SK-N-SH (cell line): Measurements from ENCODE around the gene MUTYH. TPM values are rescaled to one million over a fixed set of nuclear protein-coding genes. Genes with fewer than 3 reads are reported as not detected.

Experiments
- CTCF ChIA-PET: fragments of 300-600, 350-600 bp; formaldehyde crosslinking; extraction: SDS; loops from one replicate; lab custom pipeline; 2021; lab: Yijun Ruan, JAX
- POLR2A ChIA-PET: fragments of 350-600 bp; sonication (Branson Sonifier 250); formaldehyde crosslinking; extraction: SDS; loops from one replicate; lab custom pipeline; 2020; ENCODE audit warnings: antibody characterized with exemption, inconsistent platforms; lab: Yijun Ruan, JAX
- DNase-seq: peaks from one replicate; pipeline ENCODE4 v3.0.0; 2012
- H2AFZ ChIP-seq: fragments of 200-600 bp; sonication (generic); 2 replicates; pipeline ENCODE4 v1.8.1; 2016; ENCODE audit warnings: antibody characterized with exemption, mild to moderate bottlenecking, low read depth
- H3F3A ChIP-seq: fragments of 200-600 bp; sonication (generic); replicated peaks from 2 replicates; pipeline ENCODE3; 2016; ENCODE audit warnings: antibody characterized with exemption, mild to moderate bottlenecking; ENCODE audit not compliant: insufficient read depth
- H3K27ac ChIP-seq, 2 experiments: fragments of 200-500 bp in 1 of 2; fragments of 200-600 bp in 1 of 2; sonication (Bioruptor generic) in 1 of 2; sonication (generic), shearing (Covaris generic) in 1 of 2; 2 replicates each; pipeline versions ENCODE4 v1.5.1 to v1.6.1; 2014 to 2016; ENCODE audit warnings: low read depth in 2 of 2, inconsistent platforms in 1 of 2, low read length in 1 of 2, mild to moderate bottlenecking in 1 of 2, mixed read lengths in 1 of 2
- H3K27me3 ChIP-seq: fragments of 200-600 bp; sonication (generic), shearing (Covaris generic); 2 replicates; pipeline ENCODE4 v1.6.1; 2016; ENCODE audit warnings: mixed run types; ENCODE audit not compliant: insufficient read depth
- H3K36me3 ChIP-seq, 2 experiments: fragments of 200-500 bp in 1 of 2; fragments of 200-600 bp in 1 of 2; sonication (Bioruptor generic) in 1 of 2; sonication (generic) in 1 of 2; replicated peaks in 1 of 2; 2 replicates each; pipeline versions ENCODE3 to v1.5.1; 2014 to 2016; ENCODE audit warnings: low read length in 1 of 2, mild to moderate bottlenecking in 1 of 2; ENCODE audit not compliant: insufficient read depth in 2 of 2, control insufficient read depth in 1 of 2
- H3K4me1 ChIP-seq, 2 experiments: fragments of 200-500 bp in 1 of 2; fragments of 200-600 bp in 1 of 2; sonication (Bioruptor generic) in 1 of 2; sonication (generic), shearing (Covaris generic) in 1 of 2; 2 replicates each; pipeline versions ENCODE4 v1.5.1 to v1.6.1; 2014 to 2016; ENCODE audit warnings: low read depth in 1 of 2, low read length in 1 of 2, mixed run types in 1 of 2; ENCODE audit not compliant: insufficient read depth in 2 of 2, control insufficient read depth in 1 of 2
- H3K4me2 ChIP-seq: fragments of 200-600 bp; sonication (generic), shearing (Covaris generic); 2 replicates; pipeline ENCODE4 v1.6.1; 2017; ENCODE audit warnings: mixed run types
- H3K4me3 ChIP-seq, 2 experiments: fragments of 200-500 bp in 1 of 2; fragments of 200-600 bp in 1 of 2; sonication (Bioruptor generic) in 1 of 2; sonication (generic), shearing (Covaris generic) in 1 of 2; 2 replicates each; pipeline versions ENCODE4 v1.5.1 to v1.8.1; 2014 to 2016; ENCODE audit warnings: low read depth in 2 of 2, inconsistent platforms in 1 of 2, low read length in 1 of 2, mild to moderate bottlenecking in 1 of 2, mixed read lengths in 1 of 2, moderate library complexity in 1 of 2
- H3K79me2 ChIP-seq: fragments of 200-600 bp; sonication (generic); 2 replicates; pipeline ENCODE4 v1.8.1; 2017; ENCODE audit warnings: mild to moderate bottlenecking; ENCODE audit not compliant: insufficient read depth
- H3K9ac ChIP-seq: fragments of 200-600 bp; sonication (generic); 2 replicates; pipeline ENCODE4 v1.6.1; 2017; ENCODE audit warnings: mixed run types
- H3K9me2 ChIP-seq: fragments of 200-600 bp; sonication (generic); 2 replicates; pipeline ENCODE4 v1.6.1; 2017; ENCODE audit warnings: mixed run types
- H3K9me3 ChIP-seq: fragments of 200-600 bp; sonication (generic); 2 replicates; pipeline ENCODE4 v1.6.1; 2017; ENCODE audit warnings: mixed run types, mild to moderate bottlenecking, moderate library complexity
- H4K20me1 ChIP-seq: fragments of 200-600 bp; sonication (generic); 2 replicates; pipeline ENCODE4 v1.6.1; 2017; ENCODE audit warnings: mild to moderate bottlenecking, mixed run types; ENCODE audit not compliant: insufficient read depth
- CHD2 ChIP-seq: fragments of 150-350 bp; IDR thresholded peaks from 2 replicates; pipeline ENCODE4 v1.6.1; 2018; ENCODE audit warnings: low read length; ENCODE audit not compliant: partially characterized antibody
- EP300 ChIP-seq, 2 experiments: IDR thresholded peaks; 2 replicates each; pipeline versions ENCODE4 v1.4.0 to v1.6.1; 2012; ENCODE audit warnings: borderline replicate concordance in 1 of 2, low read depth in 1 of 2, low read length in 1 of 2
- FOSL2 ChIP-seq: IDR thresholded peaks from 2 replicates; pipeline ENCODE4 v1.4.0; 2012; ENCODE audit warnings: low read depth, mild to moderate bottlenecking, moderate library complexity, borderline replicate concordance
- FOXJ3 ChIP-seq: sonication (generic); formaldehyde crosslinking; IDR thresholded peaks from 2 replicates; pipeline ENCODE4 v1.5.1; 2020; ENCODE audit warnings: mild to moderate bottlenecking, missing genetic modification reagents
- GATA2 ChIP-seq: sonication (generic); formaldehyde crosslinking; IDR thresholded peaks from 2 replicates; pipeline ENCODE4 v1.5.0; 2020; ENCODE audit warnings: mild to moderate bottlenecking, missing genetic modification reagents
- MAX ChIP-seq: IDR thresholded peaks from 2 replicates; pipeline ENCODE4 v1.4.0; 2012; ENCODE audit warnings: low read depth
- MXI1 ChIP-seq: IDR thresholded peaks from 2 replicates; pipeline ENCODE4 v1.6.1; 2012; ENCODE audit warnings: mild to moderate bottlenecking, low read depth, low read length, improper control_type of control experiment
- NFIC ChIP-seq: IDR thresholded peaks from 2 replicates; pipeline ENCODE4 v1.4.0; 2012; ENCODE audit warnings: borderline replicate concordance
- PBX3 ChIP-seq: IDR thresholded peaks from 2 replicates; pipeline ENCODE4; 2012
- POLR2AphosphoS5 ChIP-seq: IDR thresholded peaks from 2 replicates; pipeline ENCODE4 v1.6.1; 2012; ENCODE audit warnings: low read depth, low read length
- RAD21 ChIP-seq: IDR thresholded peaks from 2 replicates; pipeline ENCODE4 v1.6.1; 2012; ENCODE audit warnings: mild to moderate bottlenecking, low read length
- RFX5 ChIP-seq: IDR thresholded peaks from 2 replicates; pipeline ENCODE4 v1.6.1; 2012; ENCODE audit warnings: mild to moderate bottlenecking, improper control_type of control experiment, low read length
- TAF1 ChIP-seq: IDR thresholded peaks from 2 replicates; pipeline ENCODE4 v1.6.1; 2012; ENCODE audit warnings: low read depth, mild to moderate bottlenecking, low read length, moderate library complexity, borderline replicate concordance
- YY1 ChIP-seq: IDR thresholded peaks from 2 replicates; pipeline ENCODE4 v1.4.0; 2012; ENCODE audit warnings: low read depth, mild to moderate bottlenecking
- WGBS: methylation state at CpG from one replicate; pipeline ENCODE4 v1.1.6; 2017; ENCODE audit warnings: low lambda C conversion rate; 5-methylcytosine and 5-hydroxymethylcytosine counted together
- polyA plus RNA-seq, 3 experiments: library from polyadenylated mRNA; depleted of rRNA; stranded (reverse); fragments of >200 nt; gene quantifications; 2 replicates each; pipeline ENCODE4 v1.2.3, GENCODE V29; 2012
- TF ChIP-seq, protein P1 (sequence below): fragments of 150-350 bp; IDR thresholded peaks from 2 replicates; pipeline ENCODE4 v1.6.1; 2017; ENCODE audit warnings: antibody characterized with exemption, low read length, low read depth, borderline replicate concordance
- TF ChIP-seq, protein P2 (sequence below): IDR thresholded peaks from 2 replicates; pipeline ENCODE4 v1.4.0; 2012; ENCODE audit warnings: low read depth, borderline replicate concordance
- TF ChIP-seq, protein P3 (sequence below): fragments of 200-600 bp; sonication (generic); IDR thresholded peaks from 2 replicates; pipeline ENCODE4 v1.6.1; 2017; ENCODE audit warnings: antibody characterized with exemption, mild to moderate bottlenecking, moderate library complexity

MUTYH gene
- polyA plus RNA-seq, 1 of the 3 experiments (the other 2 are of a cell fraction) = 23.3 TPM

DNA sequence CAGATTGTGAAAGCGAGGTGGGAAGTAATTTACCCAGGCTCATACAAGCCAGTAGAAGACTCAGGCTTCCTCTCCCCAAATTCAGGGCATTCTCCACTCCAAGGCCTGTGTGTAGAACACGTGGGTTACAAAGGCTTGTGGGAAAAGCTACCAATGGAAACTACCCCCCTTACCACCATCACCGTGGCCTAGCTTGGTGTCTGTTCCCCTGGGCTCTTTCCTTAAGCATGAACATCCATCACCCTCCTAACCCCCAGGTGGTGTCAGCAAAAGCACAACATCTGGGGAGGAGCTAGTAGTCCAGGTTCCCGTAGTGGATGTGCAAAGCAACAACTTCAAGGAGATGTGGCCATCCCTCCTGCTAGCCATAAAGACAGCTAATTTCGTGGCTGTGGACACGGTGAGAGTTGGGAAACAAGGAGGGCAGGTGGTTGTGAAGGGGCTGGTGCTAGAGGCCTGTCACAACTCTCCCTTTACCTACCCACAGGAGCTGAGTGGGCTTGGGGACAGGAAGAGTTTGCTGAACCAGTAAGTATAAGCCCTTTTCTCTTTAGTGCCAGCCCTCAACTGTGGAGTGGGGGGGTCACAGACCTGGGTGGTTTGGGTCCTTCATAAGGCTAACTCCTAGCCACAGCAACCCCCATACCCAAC is 701 bp upstream of the MUTYH start:
- 25% methylated on average over 6 of the region's 6 CpGs for WGBS
- POLR2A ChIA-PET = interaction anchor here (1.1 to 3.0 kb wide), 9 partner anchors 9 to 566 kb away, joined by 3 to 38 read pairs (median 12); partner anchors contain the start of genes CCDC163, HECTD3, HPDL and MMACHC
- H3K27me3 ChIP-seq = no peaks in the 10 kb centered on the region
- DNase-seq = peak; percentile 39
- H3K9ac ChIP-seq = peak overlapping the region; percentile 94
- H3K36me3 ChIP-seq = peaks cover 14 to 36% of the 10 kb centered on the region in 2 experiments
- CTCF ChIA-PET = interaction anchor here (0.9 to 5.7 kb wide), 10 partner anchors 9 to 327 kb away, joined by 3 to 38 read pairs (median 6); partner anchors contain the start of gene TESK2
- H3K9me2 ChIP-seq = no peaks in the 10 kb centered on the region
- peak overlapping the region; percentile 97 to 98 for H3K27ac ChIP-seq
- H3K4me3 ChIP-seq = peak overlapping the region; percentile 84 to 87
- H2AFZ ChIP-seq = peak overlapping the region; percentile 93; the same call in 1 of the 2 replicates
- H3K9me3 ChIP-seq = no peaks in the 10 kb centered on the region
- peak overlapping the region; percentile 84 for H3K4me2 ChIP-seq
- TF ChIP-seq EP300 (IDR thresholded peaks at IDR 0.05; ENCODE audit: borderline replicate concordance in 1 of 2, low read depth in 1 of 2, low read length in 1 of 2) (no peak), FOXJ3 (CRISPR knock-in tag) (no peak), CHD2 (no peak), YY1 (no peak), MXI1 (peak; percentile 30), NFIC (no peak), MAX (0 out of 2 replicates have a peak, but pooled peaks have one; percentile 10), RAD21 (no peak), POLR2AphosphoS5 (no peak)
- TF ChIP-seq, protein P1, sequence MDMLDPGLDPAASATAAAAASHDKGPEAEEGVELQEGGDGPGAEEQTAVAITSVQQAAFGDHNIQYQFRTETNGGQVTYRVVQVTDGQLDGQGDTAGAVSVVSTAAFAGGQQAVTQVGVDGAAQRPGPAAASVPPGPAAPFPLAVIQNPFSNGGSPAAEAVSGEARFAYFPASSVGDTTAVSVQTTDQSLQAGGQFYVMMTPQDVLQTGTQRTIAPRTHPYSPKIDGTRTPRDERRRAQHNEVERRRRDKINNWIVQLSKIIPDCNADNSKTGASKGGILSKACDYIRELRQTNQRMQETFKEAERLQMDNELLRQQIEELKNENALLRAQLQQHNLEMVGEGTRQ = no peak
- TF ChIP-seq, protein P2, sequence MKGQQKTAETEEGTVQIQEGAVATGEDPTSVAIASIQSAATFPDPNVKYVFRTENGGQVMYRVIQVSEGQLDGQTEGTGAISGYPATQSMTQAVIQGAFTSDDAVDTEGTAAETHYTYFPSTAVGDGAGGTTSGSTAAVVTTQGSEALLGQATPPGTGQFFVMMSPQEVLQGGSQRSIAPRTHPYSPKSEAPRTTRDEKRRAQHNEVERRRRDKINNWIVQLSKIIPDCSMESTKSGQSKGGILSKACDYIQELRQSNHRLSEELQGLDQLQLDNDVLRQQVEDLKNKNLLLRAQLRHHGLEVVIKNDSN = no peak; the same call in 1 of the 2 replicates
- H3F3A ChIP-seq = peaks cover 13% of the 10 kb centered on the region
- peaks cover 37% of the 10 kb centered on the region for H3K79me2 ChIP-seq
- H4K20me1 ChIP-seq = no peaks in the 10 kb centered on the region
- peaks cover 0 to 11% of the 10 kb centered on the region in 2 experiments; a peak in 1 of 4 replicates for H3K4me1 ChIP-seq

DNA sequence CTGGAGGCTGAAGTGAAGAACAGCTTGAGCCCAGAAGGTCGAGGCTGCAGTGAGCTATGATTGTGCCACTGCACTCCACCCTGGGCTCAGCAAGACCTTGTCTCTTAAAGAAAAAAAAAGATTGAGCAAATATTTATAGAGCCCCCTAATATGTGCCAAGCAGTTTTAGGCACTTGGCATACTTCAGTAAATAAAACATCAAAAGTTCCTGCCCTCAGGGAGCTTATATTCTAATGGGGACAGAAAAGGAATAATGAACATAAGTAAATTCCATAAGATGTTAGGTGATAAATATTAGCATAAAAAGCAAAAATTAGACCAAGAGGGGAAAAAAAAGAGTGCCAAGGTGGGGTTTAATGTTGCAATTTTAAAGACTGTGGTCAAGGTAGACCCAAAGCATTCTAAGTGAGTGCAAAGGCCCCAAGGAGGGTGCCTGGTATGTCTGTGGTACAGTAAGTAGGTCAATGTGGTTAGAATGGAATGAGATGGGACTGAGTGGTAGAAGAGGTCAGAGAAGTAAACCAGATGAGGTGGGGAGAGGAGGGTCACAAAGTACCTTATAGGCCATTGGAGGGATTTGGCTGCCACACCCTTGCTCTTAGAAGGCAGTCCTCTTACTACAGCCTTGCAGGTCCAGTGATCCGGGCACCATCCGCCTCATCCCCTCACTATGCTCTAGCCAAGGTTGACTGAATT is 2.5 kb downstream of the MUTYH start:
- Histone ChIP-seq H3K27ac (no peak overlapping the region), H3K27me3 (no peaks in the 10 kb centered on the region), H2AFZ (no peak overlapping the region), H3K4me1 (peaks cover 0 to 11% of the 10 kb centered on the region in 2 experiments; a peak in 1 of 4 replicates), H3K9ac (no peak overlapping the region), H3K36me3 (peaks cover 8 to 18% of the 10 kb centered on the region in 2 experiments), H4K20me1 (no peaks in the 10 kb centered on the region), H3K9me3 (no peaks in the 10 kb centered on the region), H3K4me2 (no peak overlapping the region), H3F3A (peaks cover 13% of the 10 kb centered on the region), H3K79me2 (peaks cover 37% of the 10 kb centered on the region), H3K4me3 (no peak overlapping the region), H3K9me2 (no peaks in the 10 kb centered on the region)
- CTCF ChIA-PET = interaction anchor here (1.2 to 5.7 kb wide), 3 partner anchors 154 to 323 kb away, joined by 3 to 38 read pairs (median 4); partner anchors contain the start of gene TESK2
- WGBS = 93% methylated on average over 3 of the region's 3 CpGs
- POLR2A ChIA-PET = no interaction called here
- no peak for DNase-seq
- TF ChIP-seq CHD2 (no peak), FOSL2 (no peak), GATA2 (CRISPR knock-in tag) (no peak), RAD21 (no peak), PBX3 (no peak), TAF1 (no peak), RFX5 (no peak), YY1 (no peak)
- TF ChIP-seq, protein P3, sequence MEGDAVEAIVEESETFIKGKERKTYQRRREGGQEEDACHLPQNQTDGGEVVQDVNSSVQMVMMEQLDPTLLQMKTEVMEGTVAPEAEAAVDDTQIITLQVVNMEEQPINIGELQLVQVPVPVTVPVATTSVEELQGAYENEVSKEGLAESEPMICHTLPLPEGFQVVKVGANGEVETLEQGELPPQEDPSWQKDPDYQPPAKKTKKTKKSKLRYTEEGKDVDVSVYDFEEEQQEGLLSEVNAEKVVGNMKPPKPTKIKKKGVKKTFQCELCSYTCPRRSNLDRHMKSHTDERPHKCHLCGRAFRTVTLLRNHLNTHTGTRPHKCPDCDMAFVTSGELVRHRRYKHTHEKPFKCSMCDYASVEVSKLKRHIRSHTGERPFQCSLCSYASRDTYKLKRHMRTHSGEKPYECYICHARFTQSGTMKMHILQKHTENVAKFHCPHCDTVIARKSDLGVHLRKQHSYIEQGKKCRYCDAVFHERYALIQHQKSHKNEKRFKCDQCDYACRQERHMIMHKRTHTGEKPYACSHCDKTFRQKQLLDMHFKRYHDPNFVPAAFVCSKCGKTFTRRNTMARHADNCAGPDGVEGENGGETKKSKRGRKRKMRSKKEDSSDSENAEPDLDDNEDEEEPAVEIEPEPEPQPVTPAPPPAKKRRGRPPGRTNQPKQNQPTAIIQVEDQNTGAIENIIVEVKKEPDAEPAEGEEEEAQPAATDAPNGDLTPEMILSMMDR = no peak
